Natural killer cell treated with Interleukin-12 subunit alpha and Interleukin-12 subunit beta and Interleukin-15 and Interleukin-18, amount 100 ng/mL, for 72 hours (primary cell): ENCODE measurements around the gene WFIKKN2. TPM values are rescaled to one million over a fixed set of nuclear protein-coding genes. Genes with fewer than 3 reads are reported as not detected.
A peak's percentile ranks its signal among the peaks of the same experiment; 100 is the strongest.

Source experiments
- ATAC-seq, 2 donors: fragments of 150-1000 bp; cut with Tn5 transposase in 1 of 2; sonication (Bioruptor Pico), chemical (Tn5 transposase) in 1 of 2; 2 replicates each; pipeline ENCODE4 v1.10.0; 2021
- DNase-seq: peaks from one replicate; pipeline ENCODE4 v3.0.0; 2022; ENCODE audit warnings: low spot score
- H3K27ac Mint-ChIP-seq, 2 donors: 1 replicate in 1 of 2; 2 replicates in 1 of 2; pipeline ENCODE4 v1.8.0; 2022; ENCODE audit warnings: mixed read lengths in 2 of 2, mild to moderate bottlenecking in 1 of 2, moderate library complexity in 1 of 2
- H3K27me3 Mint-ChIP-seq, 2 donors: 1 replicate in 1 of 2; 2 replicates in 1 of 2; pipeline ENCODE4 v1.8.0; 2022; ENCODE audit warnings: mixed read lengths in 2 of 2
- H3K36me3 Mint-ChIP-seq: one replicate; pipeline ENCODE4 v1.8.0; 2022; ENCODE audit warnings: mixed read lengths
- H3K4me1 Mint-ChIP-seq, 2 donors: 1 replicate in 1 of 2; 2 replicates in 1 of 2; pipeline ENCODE4 v1.8.0; 2022; ENCODE audit warnings: low read depth in 2 of 2, mixed read lengths in 2 of 2, mild to moderate bottlenecking in 1 of 2
- H3K4me3 Mint-ChIP-seq: one replicate; pipeline ENCODE4 v1.8.0; 2022; ENCODE audit warnings: mixed read lengths
- H3K9me3 Mint-ChIP-seq: 2 replicates; pipeline ENCODE4 v1.8.0; 2022; ENCODE audit warnings: mixed read lengths
- total RNA-seq, 2 donors: library from RNA; stranded (reverse); gene quantifications; one replicate each; pipeline ENCODE4 v1.2.3, GENCODE V29; 2022

Gene WFIKKN2
- total RNA-seq, 2 donors from 2014 or later = not detected

- peaks cover 25 to 40% of the 10 kb centered on the region in 2 donors for H3K27me3 Mint-ChIP-seq
- ATAC-seq (peak in 1 of 2 donors; percentile 59), DNase-seq (no peak)
- peaks cover 11 to 25% of the 10 kb centered on the region in 2 donors for H3K4me1 Mint-ChIP-seq
- H3K27ac Mint-ChIP-seq = no peak overlapping the region
- no peaks in the 10 kb centered on the region for H3K36me3 Mint-ChIP-seq
- H3K4me3 Mint-ChIP-seq = no peak overlapping the region
- H3K9me3 Mint-ChIP-seq = no peaks in the 10 kb centered on the region
These were observed 16.3 kb upstream of the WFIKKN2 start for GRCh38 chr17:50818921-50819657.

- Mint-ChIP-seq H3K27ac (no peak overlapping the region), H3K27me3 (peaks cover 21 to 30% of the 10 kb centered on the region in 2 donors), H3K4me1 (peaks cover 11 to 25% of the 10 kb centered on the region in 2 donors), H3K9me3 (no peaks in the 10 kb centered on the region), H3K4me3 (no peak overlapping the region), H3K36me3 (no peaks in the 10 kb centered on the region)
- no peak for ATAC-seq
- DNase-seq = no peak
These were observed 14.7 kb upstream of the WFIKKN2 start for GRCh38 chr17:50820651-50821050.

- H3K4me3 Mint-ChIP-seq = no peak overlapping the region
- DNase-seq (no peak), ATAC-seq (no peak)
- peaks cover 11 to 14% of the 10 kb centered on the region in 2 donors for H3K4me1 Mint-ChIP-seq
- H3K9me3 Mint-ChIP-seq = no peaks in the 10 kb centered on the region
- no peaks in the 10 kb centered on the region for H3K36me3 Mint-ChIP-seq
- peaks cover 19 to 21% of the 10 kb centered on the region in 2 donors for H3K27me3 Mint-ChIP-seq
- no peak overlapping the region for H3K27ac Mint-ChIP-seq
These were observed 12.8 kb upstream of the WFIKKN2 start for GRCh38 chr17:50822550-50822949.

GRCh38 chr17:50824429-50824828 is 11.0 kb upstream of the WFIKKN2 start:
- no peak overlapping the region for H3K4me3 Mint-ChIP-seq
- peaks cover 7 to 17% of the 10 kb centered on the region in 2 donors for H3K27me3 Mint-ChIP-seq
- no peaks in the 10 kb centered on the region for H3K9me3 Mint-ChIP-seq
- H3K4me1 Mint-ChIP-seq = peaks cover under 1 to 1% of the 10 kb centered on the region in 2 donors
- no peaks in the 10 kb centered on the region for H3K36me3 Mint-ChIP-seq
- no peak for ATAC-seq
- no peak for DNase-seq
- no peak overlapping the region for H3K27ac Mint-ChIP-seq

- no peaks in the 10 kb centered on the region for H3K4me1 Mint-ChIP-seq
- ATAC-seq (no peak), DNase-seq (no peak)
- H3K27ac Mint-ChIP-seq = no peak overlapping the region
- no peaks in the 10 kb centered on the region for H3K9me3 Mint-ChIP-seq
- peaks cover 6 to 18% of the 10 kb centered on the region in 2 donors for H3K27me3 Mint-ChIP-seq
- no peaks in the 10 kb centered on the region for H3K36me3 Mint-ChIP-seq
- H3K4me3 Mint-ChIP-seq = no peak overlapping the region
These were observed 10.2 kb upstream of the WFIKKN2 start for GRCh38 chr17:50825188-50825587.

- Mint-ChIP-seq H3K9me3 (no peaks in the 10 kb centered on the region), H3K36me3 (no peaks in the 10 kb centered on the region), H3K27me3 (peaks cover 0 to 15% of the 10 kb centered on the region in 2 donors), H3K27ac (no peak overlapping the region), H3K4me3 (no peak overlapping the region), H3K4me1 (no peaks in the 10 kb centered on the region)
- no peak for DNase-seq
- no peak for ATAC-seq
These were observed 6.7 kb upstream of the WFIKKN2 start for GRCh38 chr17:50828508-50829170.

- no peaks in the 10 kb centered on the region for H3K36me3 Mint-ChIP-seq
- peaks cover 0 to 13% of the 10 kb centered on the region in 2 donors for H3K27me3 Mint-ChIP-seq
- H3K4me3 Mint-ChIP-seq = no peak overlapping the region
- H3K4me1 Mint-ChIP-seq = no peaks in the 10 kb centered on the region
- H3K9me3 Mint-ChIP-seq = no peaks in the 10 kb centered on the region
- no peak for ATAC-seq
- DNase-seq = no peak
- no peak overlapping the region for H3K27ac Mint-ChIP-seq
These were observed 6.1 kb upstream of the WFIKKN2 start for GRCh38 chr17:50829332-50829731.

- no peak for ATAC-seq
- Mint-ChIP-seq H3K36me3 (no peaks in the 10 kb centered on the region), H3K4me1 (no peaks in the 10 kb centered on the region), H3K9me3 (no peaks in the 10 kb centered on the region), H3K27me3 (peaks cover 0 to 18% of the 10 kb centered on the region in 2 donors), H3K27ac (no peak overlapping the region), H3K4me3 (no peak overlapping the region)
- DNase-seq = no peak
These were observed 5.0 kb upstream of the WFIKKN2 start for GRCh38 chr17:50830352-50830751.

- ATAC-seq = no peak
- Mint-ChIP-seq H3K9me3 (no peaks in the 10 kb centered on the region), H3K27me3 (peaks cover 0 to 22% of the 10 kb centered on the region in 2 donors), H3K4me1 (no peaks in the 10 kb centered on the region), H3K36me3 (no peaks in the 10 kb centered on the region), H3K27ac (no peak overlapping the region), H3K4me3 (no peak overlapping the region)
- no peak for DNase-seq
These were observed 4.4 kb upstream of the WFIKKN2 start for GRCh38 chr17:50830994-50831393.

- Mint-ChIP-seq H3K27ac (no peak overlapping the region), H3K9me3 (no peaks in the 10 kb centered on the region), H3K36me3 (no peaks in the 10 kb centered on the region), H3K27me3 (peaks cover 0 to 22% of the 10 kb centered on the region in 2 donors), H3K4me1 (no peaks in the 10 kb centered on the region), H3K4me3 (no peak overlapping the region)
- DNase-seq = no peak
- ATAC-seq = no peak
These were observed 3.9 kb upstream of the WFIKKN2 start for GRCh38 chr17:50831471-50831928.

GRCh38 chr17:50832267-50832863 is 3.0 kb upstream of the WFIKKN2 start:
- no peak for DNase-seq
- H3K36me3 Mint-ChIP-seq = no peaks in the 10 kb centered on the region
- H3K4me3 Mint-ChIP-seq = no peak overlapping the region
- H3K27me3 Mint-ChIP-seq = peaks cover 0 to 20% of the 10 kb centered on the region in 2 donors
- H3K4me1 Mint-ChIP-seq = no peaks in the 10 kb centered on the region
- H3K9me3 Mint-ChIP-seq = no peaks in the 10 kb centered on the region
- ATAC-seq = no peak
- H3K27ac Mint-ChIP-seq = no peak overlapping the region

- Mint-ChIP-seq H3K9me3 (no peaks in the 10 kb centered on the region), H3K27me3 (peaks cover 0 to 20% of the 10 kb centered on the region in 2 donors), H3K27ac (no peak overlapping the region), H3K4me3 (no peak overlapping the region), H3K4me1 (no peaks in the 10 kb centered on the region), H3K36me3 (no peaks in the 10 kb centered on the region)
- ATAC-seq (no peak), DNase-seq (no peak)
These were observed 2.5 kb upstream of the WFIKKN2 start for GRCh38 chr17:50832864-50833381.

GRCh38 chr17:50833510-50834428 is 1.6 kb upstream of the WFIKKN2 start:
- DNase-seq = no peak
- no peaks in the 10 kb centered on the region for H3K9me3 Mint-ChIP-seq
- no peaks in the 10 kb centered on the region for H3K36me3 Mint-ChIP-seq
- no peaks in the 10 kb centered on the region for H3K4me1 Mint-ChIP-seq
- H3K4me3 Mint-ChIP-seq = no peak overlapping the region
- no peak for ATAC-seq
- no peak overlapping the region for H3K27ac Mint-ChIP-seq
- peaks cover 0 to 20% of the 10 kb centered on the region in 2 donors for H3K27me3 Mint-ChIP-seq
